OCI-LY3 (cell line): ENCODE results near the gene IDH3G.
"Not testable (repeated sequence)": the region's sequence is repeated elsewhere in the genome, so short reads cannot be mapped to it uniquely, and the experiment has no call there.

ENCODE experiments used
- EZH2phosphoT487 ChIP-seq: fragments of 200-600 bp; shearing (Covaris generic); IDR thresholded peaks from 2 replicates; pipeline ENCODE4 v1.6.1; 2018; ENCODE audit warnings: antibody characterized with exemption, mixed run types, low read depth
- TF ChIP-seq, protein P1 (sequence below): fragments of 200-600, 300-600 bp; sonication (generic); IDR thresholded peaks from 2 replicates; pipeline ENCODE4 v1.5.1; 2014; ENCODE audit warnings: antibody characterized with exemption, low read length, low read depth

DNA sequence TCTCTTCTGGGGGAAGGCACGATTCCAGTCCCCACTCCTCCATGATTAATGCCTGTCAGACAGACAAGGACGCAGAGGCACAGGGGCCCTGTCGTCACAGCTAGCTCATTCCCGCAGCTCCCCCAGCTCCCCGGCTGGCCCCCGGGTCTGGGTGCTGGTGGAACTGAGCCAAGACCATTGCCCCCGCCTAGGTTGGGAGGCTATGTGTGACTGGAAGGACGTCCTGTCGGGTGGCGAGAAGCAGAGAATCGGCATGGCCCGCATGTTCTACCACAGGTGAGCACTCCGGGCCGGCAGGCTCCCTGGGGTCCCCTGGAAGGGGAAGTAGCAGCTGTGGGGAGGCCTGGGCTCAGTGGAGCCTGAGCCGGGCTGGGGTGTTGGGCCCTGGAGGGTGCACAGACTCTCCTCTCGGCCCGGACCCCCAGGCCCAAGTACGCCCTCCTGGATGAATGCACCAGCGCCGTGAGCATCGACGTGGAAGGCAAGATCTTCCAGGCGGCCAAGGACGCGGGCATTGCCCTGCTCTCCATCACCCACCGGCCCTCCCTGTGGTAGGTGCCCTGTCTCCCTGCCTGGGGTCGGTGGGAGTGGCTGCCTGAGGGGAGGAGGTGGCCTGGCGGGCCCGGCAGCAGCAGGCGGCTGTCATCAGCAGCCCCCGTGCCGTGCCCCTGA lies 51.2 kb downstream of the IDH3G start:
- TF ChIP-seq, protein P1, sequence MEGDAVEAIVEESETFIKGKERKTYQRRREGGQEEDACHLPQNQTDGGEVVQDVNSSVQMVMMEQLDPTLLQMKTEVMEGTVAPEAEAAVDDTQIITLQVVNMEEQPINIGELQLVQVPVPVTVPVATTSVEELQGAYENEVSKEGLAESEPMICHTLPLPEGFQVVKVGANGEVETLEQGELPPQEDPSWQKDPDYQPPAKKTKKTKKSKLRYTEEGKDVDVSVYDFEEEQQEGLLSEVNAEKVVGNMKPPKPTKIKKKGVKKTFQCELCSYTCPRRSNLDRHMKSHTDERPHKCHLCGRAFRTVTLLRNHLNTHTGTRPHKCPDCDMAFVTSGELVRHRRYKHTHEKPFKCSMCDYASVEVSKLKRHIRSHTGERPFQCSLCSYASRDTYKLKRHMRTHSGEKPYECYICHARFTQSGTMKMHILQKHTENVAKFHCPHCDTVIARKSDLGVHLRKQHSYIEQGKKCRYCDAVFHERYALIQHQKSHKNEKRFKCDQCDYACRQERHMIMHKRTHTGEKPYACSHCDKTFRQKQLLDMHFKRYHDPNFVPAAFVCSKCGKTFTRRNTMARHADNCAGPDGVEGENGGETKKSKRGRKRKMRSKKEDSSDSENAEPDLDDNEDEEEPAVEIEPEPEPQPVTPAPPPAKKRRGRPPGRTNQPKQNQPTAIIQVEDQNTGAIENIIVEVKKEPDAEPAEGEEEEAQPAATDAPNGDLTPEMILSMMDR, result not testable (repeated sequence)
- TF ChIP-seq EZH2phosphoT487, result not testable (repeated sequence)
